Measurements from ENCODE around the gene SOHLH2. TPM values are rescaled to one million over a fixed set of nuclear protein-coding genes. Genes with fewer than 3 reads are reported as not detected.

Gene SOHLH2
- total RNA-seq, 8 experiments from 2014 or later: 0.20 to 6.0 (median 3.8) TPM; not detected in 1

- WGBS, 10 experiments: 17 to 100% (median 94%) methylated on average over 2 of the region's 2 CpGs; no CpG with 5 or more reads in 1 of the 10 experiments
- Histone ChIP-seq H3K4me1 (replicated peaks in 1 of 2) (no peaks in the 10 kb centered on the region), H3K27ac (no peak overlapping the region), H3K4me3 (no peak overlapping the region)
- in situ Hi-C loops (cut with MboI; ENCODE audit: low pct_unique_long_range_greater_than_20kb in 2 of 9, low sequenced_read_pairs in 9 of 9, unreplicated experiment in 9 of 9): no loop called here
- no peak for ATAC-seq (replicated peaks in 6 of 8)
These were observed 70.6 kb downstream of the SOHLH2 start for GRCh38 chr13:36143738-36144137.

GRCh38 chr13:36142735-36143134 is 71.6 kb downstream of the SOHLH2 start:
- Histone ChIP-seq H3K4me1 (replicated peaks in 1 of 2) (no peaks in the 10 kb centered on the region), H3K4me3 (no peak overlapping the region), H3K27ac (no peak overlapping the region)
- in situ Hi-C loops (cut with MboI; ENCODE audit: low pct_unique_long_range_greater_than_20kb in 2 of 9, low sequenced_read_pairs in 9 of 9, unreplicated experiment in 9 of 9): no loop called here
- ATAC-seq (replicated peaks in 6 of 8): no peak

GRCh38 chr13:36135876-36136275 is 78.5 kb downstream of the SOHLH2 start:
- no peaks in the 10 kb centered on the region for H3K4me1 ChIP-seq (replicated peaks in 1 of 2)
- ATAC-seq (replicated peaks in 6 of 8): no peak
- H3K27ac ChIP-seq: no peak overlapping the region
- 21 to 100% (median 70%) methylated on average over 1 to 2 of the region's 2 CpGs; no CpG with 5 or more reads in 2 of the 10 experiments for WGBS, 10 experiments
- in situ Hi-C loops (cut with MboI; ENCODE audit: low pct_unique_long_range_greater_than_20kb in 2 of 9, low sequenced_read_pairs in 9 of 9, unreplicated experiment in 9 of 9): no loop called here
- H3K4me3 ChIP-seq: no peak overlapping the region

- whole genome bisulfite sequencing, 10 experiments: 0 to 100% (median 56%) methylated on average over 1 of the region's 1 CpG; no CpG with 5 or more reads in 4 of the 10 experiments
- Histone ChIP-seq H3K4me1 (replicated peaks in 1 of 2) (peaks cover under 1 to 4% of the 10 kb centered on the region in 2 donors), H3K27ac (no peak overlapping the region), H3K4me3 (no peak overlapping the region)
- in situ Hi-C loops (cut with MboI; ENCODE audit: low pct_unique_long_range_greater_than_20kb in 2 of 9, low sequenced_read_pairs in 9 of 9, unreplicated experiment in 9 of 9): no loop called here
- no peak for ATAC-seq (replicated peaks in 6 of 8)
These were observed 79.7 kb downstream of the SOHLH2 start for GRCh38 chr13:36134632-36135031.

GRCh38 chr13:36133950-36134626 is 80.3 kb downstream of the SOHLH2 start:
- Histone ChIP-seq H3K4me3 (no peak overlapping the region), H3K4me1 (replicated peaks in 1 of 2) (peaks cover 6 to 9% of the 10 kb centered on the region in 2 donors), H3K27ac (no peak overlapping the region)
- ATAC-seq (replicated peaks in 6 of 8): no peak
- 33 to 100% (median 83%) methylated on average over 1 to 5 of the region's 5 CpGs; no CpG with 5 or more reads in 1 of the 10 experiments for WGBS, 10 experiments
- in situ Hi-C loops (cut with MboI; ENCODE audit: low pct_unique_long_range_greater_than_20kb in 2 of 9, low sequenced_read_pairs in 9 of 9, unreplicated experiment in 9 of 9): no loop called here

GRCh38 chr13:36132376-36132775 is 82.0 kb downstream of the SOHLH2 start:
- no peak for ATAC-seq (replicated peaks in 6 of 8)
- in situ Hi-C loops (cut with MboI; ENCODE audit: low pct_unique_long_range_greater_than_20kb in 2 of 9, low sequenced_read_pairs in 9 of 9, unreplicated experiment in 9 of 9): no loop called here
- Histone ChIP-seq H3K27ac (no peak overlapping the region), H3K4me1 (replicated peaks in 1 of 2) (peaks cover 9 to 21% of the 10 kb centered on the region in 2 donors), H3K4me3 (no peak overlapping the region)
- WGBS, 10 experiments: 0 to 100% (median 67%) methylated on average over 1 of the region's 1 CpG; no CpG with 5 or more reads in 3 of the 10 experiments

GRCh38 chr13:36131931-36132297 is 82.4 kb downstream of the SOHLH2 start:
- WGBS, 10 experiments: 0 to 100% (median 87%) methylated on average over 1 to 4 of the region's 5 CpGs; no CpG with 5 or more reads in 1 of the 10 experiments
- ATAC-seq (replicated peaks in 6 of 8): peak in 2 of 8 experiments; percentile 5 to 20
- H3K4me3 ChIP-seq: no peak overlapping the region

GRCh38 chr13:36131222-36131930 is 83.0 kb downstream of the SOHLH2 start, which contains the start of gene DCLK1:
Gene DCLK1, minus strand, starts transcription at chr13:36131382.
- WGBS, 10 experiments: 0 to 86% (median 60%) methylated on average over 1 to 6 of the region's 48 CpGs; no CpG with 5 or more reads in 5 of the 10 experiments
- Histone ChIP-seq H3K4me3 (peak within 1 kb of the TSS; percentile 67 to 85 (median 73)), H3K4me1 (replicated peaks in 1 of 2) (peaks cover 11 to 21% of the 10 kb centered on the region in 2 donors), H3K27ac (peak within 1 kb of the TSS; percentile 85 to 86)
- in situ Hi-C loops (cut with MboI; ENCODE audit: low pct_unique_long_range_greater_than_20kb in 2 of 9, low sequenced_read_pairs in 9 of 9, unreplicated experiment in 9 of 9): no loop called here
- ATAC-seq (replicated peaks in 6 of 8): peak; percentile 84 to 90 (median 88)

More at GRCh38 chr13:36131931-36132297, 82.4 kb downstream of the SOHLH2 start:
- no peak overlapping the region for H3K27ac ChIP-seq
- in situ Hi-C loops (cut with MboI; ENCODE audit: low pct_unique_long_range_greater_than_20kb in 2 of 9, low sequenced_read_pairs in 9 of 9, unreplicated experiment in 9 of 9): no loop called here
- peaks cover 9 to 21% of the 10 kb centered on the region in 2 donors for H3K4me1 ChIP-seq (replicated peaks in 1 of 2)

- H3K27ac ChIP-seq: peak overlapping the region; percentile 85 to 86
- WGBS, 10 experiments: 0 to 7% (median 0%) methylated on average over 2 to 8 of the region's 61 CpGs; no CpG with 5 or more reads in 4 of the 10 experiments
These were observed 83.7 kb downstream of the SOHLH2 start for GRCh38 chr13:36130552-36131221.

GRCh38 chr13:36130193-36130551 is 84.2 kb downstream of the SOHLH2 start:
- peak in 5 of 8 experiments; percentile 3 to 21 (median 7) for ATAC-seq (replicated peaks in 6 of 8)
- H3K4me3 ChIP-seq: peak overlapping the region; percentile 67 to 85 (median 73)
- WGBS, 10 experiments: 0 to 20% (median 0%) methylated on average over 2 to 11 of the region's 13 CpGs; no CpG with 5 or more reads in 1 of the 10 experiments
- in situ Hi-C loops (cut with MboI; ENCODE audit: low pct_unique_long_range_greater_than_20kb in 2 of 9, low sequenced_read_pairs in 9 of 9, unreplicated experiment in 9 of 9): no loop called here
- H3K4me1 ChIP-seq (replicated peaks in 1 of 2): peaks cover 11 to 21% of the 10 kb centered on the region in 2 donors
- peak overlapping the region; percentile 85 to 86 for H3K27ac ChIP-seq

More at GRCh38 chr13:36130552-36131221, 83.7 kb downstream of the SOHLH2 start:
- H3K4me1 ChIP-seq (replicated peaks in 1 of 2): peaks cover 11 to 21% of the 10 kb centered on the region in 2 donors
- in situ Hi-C loops (cut with MboI; ENCODE audit: low pct_unique_long_range_greater_than_20kb in 2 of 9, low sequenced_read_pairs in 9 of 9, unreplicated experiment in 9 of 9): no loop called here
- peak overlapping the region; percentile 67 to 85 (median 73) for H3K4me3 ChIP-seq
- peak; percentile 65 to 81 (median 79) for ATAC-seq (replicated peaks in 6 of 8)

GRCh38 chr13:36129539-36129938 is 84.8 kb downstream of the SOHLH2 start:
- peak overlapping the region; percentile 6 to 86 for H3K27ac ChIP-seq
- ATAC-seq (replicated peaks in 6 of 8): no peak
- peak overlapping the region; percentile 67 to 85 (median 73) for H3K4me3 ChIP-seq
- WGBS, 10 experiments: 0 to 87% (median 70%) methylated on average over 1 to 4 of the region's 4 CpGs; no CpG with 5 or more reads in 3 of the 10 experiments
- in situ Hi-C loops (cut with MboI; ENCODE audit: low pct_unique_long_range_greater_than_20kb in 2 of 9, low sequenced_read_pairs in 9 of 9, unreplicated experiment in 9 of 9): no loop called here
- peaks cover 11 to 26% of the 10 kb centered on the region in 2 donors for H3K4me1 ChIP-seq (replicated peaks in 1 of 2)

- in situ Hi-C loops (cut with MboI; ENCODE audit: low pct_unique_long_range_greater_than_20kb in 2 of 9, low sequenced_read_pairs in 9 of 9, unreplicated experiment in 9 of 9): no loop called here
- ATAC-seq (replicated peaks in 6 of 8): no peak
- no peak overlapping the region for H3K27ac ChIP-seq
- WGBS, 10 experiments: 20 to 100% (median 83%) methylated on average over 1 to 2 of the region's 3 CpGs; no CpG with 5 or more reads in 3 of the 10 experiments
- peaks cover 11 to 37% of the 10 kb centered on the region in 2 donors for H3K4me1 ChIP-seq (replicated peaks in 1 of 2)
- H3K4me3 ChIP-seq: no peak overlapping the region
These were observed 87.9 kb downstream of the SOHLH2 start for GRCh38 chr13:36126491-36126890.

- 89 to 100% (median 97%) methylated on average over 2 to 27 of the region's 28 CpGs; no CpG with 5 or more reads in 1 of the 10 experiments for WGBS, 10 experiments
- Histone ChIP-seq H3K4me1 (replicated peaks in 1 of 2) (peaks cover 11 to 37% of the 10 kb centered on the region in 2 donors), H3K27ac (no peak overlapping the region), H3K4me3 (no peak overlapping the region)
- no peak for ATAC-seq (replicated peaks in 6 of 8)
- in situ Hi-C loops (cut with MboI; ENCODE audit: low pct_unique_long_range_greater_than_20kb in 2 of 9, low sequenced_read_pairs in 9 of 9, unreplicated experiment in 9 of 9): no loop called here
These were observed 88.5 kb downstream of the SOHLH2 start for GRCh38 chr13:36125841-36126240.

Data from motor neuron (in vitro differentiated cells).